ENCODE data around the gene SCNN1B. TPM values are rescaled to one million over a fixed set of nuclear protein-coding genes. Genes with fewer than 3 reads are reported as not detected.

The SCNN1B gene
- total RNA-seq, 4 donors from 2014 or later, result 0.66 to 2.7 (median 2.2) TPM

DNA sequence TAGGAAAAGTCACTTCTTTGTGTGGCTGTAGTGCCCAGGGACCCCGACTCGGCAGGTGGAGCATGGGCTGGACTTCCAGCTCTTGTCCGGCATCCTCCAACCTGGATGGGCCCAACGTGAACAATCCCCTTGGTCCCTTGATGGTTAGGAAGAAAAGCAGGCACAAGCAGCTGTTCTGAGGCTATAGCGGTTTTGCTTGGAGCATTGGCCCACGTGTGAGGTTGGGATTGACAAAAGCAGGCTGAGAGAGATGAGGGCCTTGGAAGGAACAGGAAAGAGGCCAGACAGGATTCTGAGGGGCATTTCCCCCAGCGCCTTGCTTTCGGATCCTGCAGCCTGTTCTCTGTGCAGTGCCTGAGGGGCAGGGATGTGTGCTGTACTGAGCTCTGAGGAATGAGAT lies 28.1 kb downstream of the SCNN1B start:
- Histone ChIP-seq H3K27me3 (no peaks in the 10 kb centered on the region), H3K4me3 (no peak overlapping the region), H3K4me1 (no peaks in the 10 kb centered on the region), H3K36me3 (no peaks in the 10 kb centered on the region), H3K9me3 (peaks cover 0 to 3% (median 0%) of the 10 kb centered on the region in 4 donors), H3K27ac (no peak overlapping the region)
- DNase-seq (ENCODE audit: low spot score in 2 of 2), result no peak
- WGBS, 2 donors, result 64 to 77% methylated on average over 8 of the region's 8 CpGs
- TF ChIP-seq EP300 (IDR thresholded peaks at IDR 0.05), result no peak
- TF ChIP-seq, protein P1, sequence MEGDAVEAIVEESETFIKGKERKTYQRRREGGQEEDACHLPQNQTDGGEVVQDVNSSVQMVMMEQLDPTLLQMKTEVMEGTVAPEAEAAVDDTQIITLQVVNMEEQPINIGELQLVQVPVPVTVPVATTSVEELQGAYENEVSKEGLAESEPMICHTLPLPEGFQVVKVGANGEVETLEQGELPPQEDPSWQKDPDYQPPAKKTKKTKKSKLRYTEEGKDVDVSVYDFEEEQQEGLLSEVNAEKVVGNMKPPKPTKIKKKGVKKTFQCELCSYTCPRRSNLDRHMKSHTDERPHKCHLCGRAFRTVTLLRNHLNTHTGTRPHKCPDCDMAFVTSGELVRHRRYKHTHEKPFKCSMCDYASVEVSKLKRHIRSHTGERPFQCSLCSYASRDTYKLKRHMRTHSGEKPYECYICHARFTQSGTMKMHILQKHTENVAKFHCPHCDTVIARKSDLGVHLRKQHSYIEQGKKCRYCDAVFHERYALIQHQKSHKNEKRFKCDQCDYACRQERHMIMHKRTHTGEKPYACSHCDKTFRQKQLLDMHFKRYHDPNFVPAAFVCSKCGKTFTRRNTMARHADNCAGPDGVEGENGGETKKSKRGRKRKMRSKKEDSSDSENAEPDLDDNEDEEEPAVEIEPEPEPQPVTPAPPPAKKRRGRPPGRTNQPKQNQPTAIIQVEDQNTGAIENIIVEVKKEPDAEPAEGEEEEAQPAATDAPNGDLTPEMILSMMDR (IDR thresholded peaks at IDR 0.05), result no peak
- TF ChIP-seq POLR2A (IDR thresholded peaks at IDR 0.05), result no peak

DNA sequence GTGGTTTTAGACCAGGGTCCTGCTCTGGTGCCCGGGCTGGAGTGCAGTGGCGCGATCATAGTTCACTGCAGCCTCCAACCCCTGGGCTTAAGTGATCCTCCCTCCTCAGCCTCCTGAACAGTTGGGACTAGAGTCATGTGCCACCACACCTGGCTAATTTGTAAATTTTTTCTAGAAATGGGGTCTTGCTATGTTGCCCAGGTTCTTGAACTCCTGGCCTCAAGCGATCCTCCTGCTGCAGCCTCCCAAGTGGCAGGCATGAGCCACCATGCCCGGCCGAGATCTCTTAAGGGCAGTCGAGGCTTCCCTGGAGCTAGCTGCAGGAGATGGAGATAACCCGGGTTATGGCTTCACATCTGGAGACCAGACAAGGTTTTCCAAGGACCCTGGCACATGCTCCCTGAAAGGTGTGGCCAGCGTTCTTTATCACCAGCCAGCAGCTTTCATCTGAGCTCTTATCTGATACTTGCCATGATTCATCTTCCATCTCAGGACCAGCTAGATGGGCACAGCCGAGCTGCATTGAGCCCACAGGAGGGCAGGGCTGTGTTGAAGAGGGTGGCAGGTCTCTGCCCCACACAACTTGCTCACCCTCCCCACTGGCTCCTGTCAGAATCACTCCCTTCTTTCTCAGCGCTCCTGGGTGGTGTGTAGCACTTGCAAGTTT lies 28.6 kb downstream of the SCNN1B start:
- no peaks in the 10 kb centered on the region for H3K27me3 ChIP-seq
- H3K27ac ChIP-seq, result no peak overlapping the region
- peaks cover 0 to 3% (median 0%) of the 10 kb centered on the region in 4 donors for H3K9me3 ChIP-seq
- no peaks in the 10 kb centered on the region for H3K4me1 ChIP-seq
- no peaks in the 10 kb centered on the region for H3K36me3 ChIP-seq
- WGBS, 2 donors, result 82 to 87% methylated on average over 8 to 11 of the region's 11 CpGs
- TF ChIP-seq, protein P1 (IDR thresholded peaks at IDR 0.05), result no peak
- TF ChIP-seq POLR2A (IDR thresholded peaks at IDR 0.05), result no peak
- no peak for TF ChIP-seq EP300 (IDR thresholded peaks at IDR 0.05)
- no peak for DNase-seq (ENCODE audit: low spot score in 2 of 2)
- no peak overlapping the region for H3K4me3 ChIP-seq

DNA sequence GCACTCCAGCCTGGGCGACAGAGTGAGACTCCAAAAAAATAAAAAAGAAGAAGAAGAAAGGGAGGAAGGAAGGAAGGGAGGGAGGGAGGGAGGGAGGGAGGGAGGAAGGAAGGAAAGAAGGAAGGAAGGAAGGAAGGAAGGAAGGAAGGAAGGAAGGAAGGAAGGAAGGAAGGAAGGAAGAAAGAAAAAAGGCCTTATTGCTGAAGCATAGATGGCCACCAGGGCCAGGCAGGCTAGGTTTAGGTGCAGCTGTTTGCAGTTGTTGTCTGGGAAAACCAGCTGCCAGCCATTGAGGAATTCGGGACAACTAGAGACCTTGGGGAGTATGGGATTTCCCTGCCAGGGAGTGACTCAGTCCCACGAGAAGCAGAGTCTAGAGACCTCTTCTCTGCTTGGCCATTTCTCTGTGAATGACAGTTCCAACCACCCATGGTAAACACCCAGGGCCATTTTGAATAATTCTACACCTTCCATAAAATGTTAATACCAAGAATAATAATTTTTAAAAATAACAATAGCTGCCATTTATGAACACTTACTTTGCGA lies 31.0 kb downstream of the SCNN1B start:
- Histone ChIP-seq H3K4me3 (no peak overlapping the region), H3K9me3 (peaks cover 0 to 7% (median 0%) of the 10 kb centered on the region in 4 donors), H3K27ac (no peak overlapping the region), H3K4me1 (no peaks in the 10 kb centered on the region), H3K27me3 (no peaks in the 10 kb centered on the region), H3K36me3 (no peaks in the 10 kb centered on the region)
- DNase-seq (ENCODE audit: low spot score in 2 of 2), result no peak
- WGBS, 2 donors, result 73 to 75% methylated on average over 4 of the region's 4 CpGs
- no peak for TF ChIP-seq POLR2A (IDR thresholded peaks at IDR 0.05)
- TF ChIP-seq EP300 (IDR thresholded peaks at IDR 0.05), result no peak
- TF ChIP-seq, protein P1 (IDR thresholded peaks at IDR 0.05), result no peak

DNA sequence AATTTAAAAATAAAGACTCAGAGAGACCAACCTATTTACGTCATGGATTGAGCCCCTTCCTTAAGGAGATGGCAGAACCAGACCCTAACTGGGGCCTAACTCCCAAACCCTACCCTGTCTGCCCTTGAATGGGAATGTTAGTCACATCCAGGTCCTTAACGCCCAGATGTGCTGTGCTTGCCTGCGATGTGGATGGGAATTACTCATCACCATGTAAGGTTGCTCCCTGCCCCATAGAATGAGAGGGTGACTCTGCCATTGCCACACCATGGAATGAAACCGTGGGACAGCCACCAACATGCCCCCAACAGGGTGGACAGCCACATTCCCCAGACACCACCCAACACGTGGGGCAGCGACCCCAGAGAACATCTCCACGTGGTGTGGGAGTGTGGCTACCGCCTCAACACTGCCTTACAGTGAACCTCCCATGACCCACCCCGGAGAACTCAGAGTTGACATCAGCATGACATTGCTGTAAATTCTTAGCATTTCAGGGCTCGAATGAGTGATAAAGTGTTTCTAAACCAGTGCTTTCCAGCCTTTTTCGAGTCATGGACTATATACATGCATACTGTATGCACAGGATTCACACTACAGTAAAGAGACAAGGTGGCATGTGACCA lies 31.8 kb downstream of the SCNN1B start:
- TF ChIP-seq, protein P1 (IDR thresholded peaks at IDR 0.05), result no peak
- no peak for TF ChIP-seq EP300 (IDR thresholded peaks at IDR 0.05)
- TF ChIP-seq POLR2A (IDR thresholded peaks at IDR 0.05), result no peak
- Histone ChIP-seq H3K4me3 (no peak overlapping the region), H3K9me3 (peaks cover 0 to 12% (median 0%) of the 10 kb centered on the region in 4 donors), H3K27ac (no peak overlapping the region), H3K36me3 (no peaks in the 10 kb centered on the region), H3K4me1 (no peaks in the 10 kb centered on the region), H3K27me3 (no peaks in the 10 kb centered on the region)
- 70 to 72% methylated on average over 11 of the region's 11 CpGs for WGBS, 2 donors
- no peak for DNase-seq (ENCODE audit: low spot score in 2 of 2)

DNA sequence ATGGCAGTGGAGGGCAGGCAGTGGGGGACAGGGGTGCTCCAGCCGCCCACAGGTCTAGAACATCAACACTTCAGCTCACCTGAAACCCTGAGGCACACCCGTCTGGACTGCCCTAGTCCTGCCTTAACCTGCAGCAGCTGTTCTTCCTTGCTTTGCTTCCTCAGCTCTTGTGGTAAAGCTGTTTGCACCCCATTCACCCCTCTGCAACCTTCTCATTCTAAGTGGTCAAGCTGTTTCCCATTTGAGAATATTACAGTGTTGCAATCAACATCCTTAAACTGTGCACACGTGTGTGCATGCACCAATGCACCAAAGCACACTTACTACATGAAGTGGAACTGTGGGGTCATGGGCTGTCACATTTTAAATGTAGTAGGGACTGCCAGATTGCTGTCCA lies 32.4 kb downstream of the SCNN1B start:
- no peak overlapping the region for H3K27ac ChIP-seq
- H3K9me3 ChIP-seq, result peaks cover 0 to 12% (median 0%) of the 10 kb centered on the region in 4 donors
- no peaks in the 10 kb centered on the region for H3K36me3 ChIP-seq
- H3K27me3 ChIP-seq, result no peaks in the 10 kb centered on the region
- no peak overlapping the region for H3K4me3 ChIP-seq
- H3K4me1 ChIP-seq, result no peaks in the 10 kb centered on the region
- DNase-seq (ENCODE audit: low spot score in 2 of 2), result no peak
- TF ChIP-seq POLR2A (IDR thresholded peaks at IDR 0.05), result no peak
- TF ChIP-seq, protein P1 (IDR thresholded peaks at IDR 0.05), result no peak
- no peak for TF ChIP-seq EP300 (IDR thresholded peaks at IDR 0.05)
- WGBS, 2 donors, result 57 to 81% methylated on average over 3 of the region's 3 CpGs

Measured in tibial nerve (tissue), 4 donors.